HepG2 (cell line): Measurements from ENCODE around the gene KIZ. TPM values are rescaled to one million over a fixed set of nuclear protein-coding genes. Genes with fewer than 3 reads are reported as not detected.

Experiments
- ATAC-seq: fragments of 200-7000 bp; cut with Tn5 transposase; 3 replicates; pipeline ENCODE4 v1.9.1; 2020; ENCODE audit warnings: mild to moderate bottlenecking, moderate library complexity
- BruUV-seq: library from RNA; stranded (reverse); fragments of 400-500 nt; replicated peaks from 2 replicates; lab custom pipeline; 2021; lab: Mats Ljungman, UMichigan
- CTCF ChIA-PET: fragments of 300-600 bp; formaldehyde crosslinking; extraction: SDS; loops from one replicate; lab custom pipeline; 2021; ENCODE audit warnings: low total read pairs, inconsistent platforms, low intra/inter-chr PET ratio; lab: Yijun Ruan, JAX
- POLR2A ChIA-PET: fragments of 350-600 bp; sonication (Branson Sonifier 250); formaldehyde crosslinking; loops from one replicate; lab custom pipeline; 2020; ENCODE audit warnings: antibody characterized with exemption, inconsistent platforms; lab: Yijun Ruan, JAX
- DNase-seq: peaks from one replicate; pipeline ENCODE4 v3.0.0-alpha.2; 2015; ENCODE audit warnings: low spot score
- FAIRE-seq: peaks from 3 replicates; lab custom pipeline; 2011; peaks lifted over from hg19 to GRCh38; lab: Jason Lieb, UNC
- H2AFZ ChIP-seq: one replicate; pipeline ENCODE4 v1.6.1; 2011; ENCODE audit warnings: low read length, inconsistent platforms
- H3K27ac ChIP-seq: fragments of 300-600 bp; 3 replicates; pipeline ENCODE4 v1.8.0; 2011; ENCODE audit warnings: mixed run types, mild to moderate bottlenecking, mixed read lengths, low read length, inconsistent platforms; ENCODE audit not compliant: insufficient read depth; ENCODE audit errors: extremely low read length
- H3K27me3 ChIP-seq, 2 experiments: fragments of 200-600 bp in 1 of 2; 2 replicates in 1 of 2; 3 replicates in 1 of 2; pipeline versions ENCODE4 v1.6.0 to v1.8.0; 2011; ENCODE audit warnings: low read length in 2 of 2, mild to moderate bottlenecking in 2 of 2, moderate library complexity in 2 of 2, inconsistent platforms in 1 of 2; ENCODE audit not compliant: insufficient read depth in 2 of 2, control insufficient read depth in 1 of 2
- H3K36me3 ChIP-seq, 2 experiments: fragments of 200-600 bp in 1 of 2; replicated peaks in 1 of 2; 2 replicates in 1 of 2; 3 replicates in 1 of 2; pipeline versions ENCODE4 v1.5.1 to v1.8.0; 2011; ENCODE audit warnings: low read length in 2 of 2, inconsistent platforms in 1 of 2; ENCODE audit not compliant: insufficient read depth in 2 of 2, control insufficient read depth in 1 of 2
- H3K4me1 ChIP-seq: 2 replicates; pipeline ENCODE4 v1.5.1; 2012; ENCODE audit warnings: low read length, inconsistent platforms; ENCODE audit not compliant: insufficient read depth
- H3K4me2 ChIP-seq: 2 replicates; pipeline ENCODE4 v1.6.0; 2011; ENCODE audit warnings: low read depth, low read length, inconsistent platforms
- H3K4me3 ChIP-seq, 3 experiments: fragments of 200-600 bp in 1 of 3; sonication (generic), shearing (Covaris generic) in 1 of 3; replicated peaks in 1 of 3; 2 replicates each; pipeline ENCODE4 v1.5.1; 2011 to 2016; ENCODE audit warnings: low read length in 3 of 3, inconsistent platforms in 2 of 3, low read depth in 2 of 3, mild to moderate bottlenecking in 2 of 3, control low read depth in 1 of 3, mixed read lengths in 1 of 3; ENCODE audit not compliant: insufficient read depth in 1 of 3
- H3K79me2 ChIP-seq: one replicate; pipeline ENCODE4 v1.6.1; 2011; ENCODE audit warnings: low read length, inconsistent platforms; ENCODE audit not compliant: insufficient read depth
- H3K9ac ChIP-seq: 2 replicates; pipeline ENCODE4 v1.6.0; 2011; ENCODE audit warnings: mild to moderate bottlenecking, low read depth, low read length, inconsistent platforms; ENCODE audit not compliant: insufficient read depth
- H3K9me3 ChIP-seq: 2 replicates; pipeline ENCODE4 v1.5.1; 2012; ENCODE audit warnings: mild to moderate bottlenecking, low read length
- H4K20me1 ChIP-seq: 2 replicates; pipeline ENCODE4 v1.6.0; 2011; ENCODE audit warnings: inconsistent platforms, mild to moderate bottlenecking, low read length, moderate library complexity; ENCODE audit not compliant: insufficient read depth
- ARHGAP35 ChIP-seq: sonication (generic); formaldehyde crosslinking; IDR thresholded peaks from 2 replicates; pipeline ENCODE4 v1.9.0; 2022; ENCODE audit warnings: mild to moderate bottlenecking, inconsistent platforms, moderate library complexity, missing genetic modification reagents, borderline replicate concordance
- CREM ChIP-seq, 2 experiments: sonication (generic) in 1 of 2; formaldehyde crosslinking in 1 of 2; IDR thresholded peaks; 2 replicates each; pipeline versions ENCODE4 v1.4.0 to v1.6.1; 2016 to 2020; ENCODE audit warnings: antibody characterized with exemption in 1 of 2, mild to moderate bottlenecking in 1 of 2, missing genetic modification reagents in 1 of 2
- DMTF1 ChIP-seq: sonication (generic); formaldehyde crosslinking; IDR thresholded peaks from 2 replicates; pipeline ENCODE4 v1.4.0; 2020; ENCODE audit warnings: mild to moderate bottlenecking, missing genetic modification reagents
- FOXM1 ChIP-seq: sonication (generic); formaldehyde crosslinking; IDR thresholded peaks from 2 replicates; pipeline ENCODE4 v1.5.0; 2020; ENCODE audit warnings: missing genetic modification reagents
- FOXO4 ChIP-seq: sonication (generic); formaldehyde crosslinking; conservative IDR thresholded peaks from 2 replicates; pipeline ENCODE4 v1.8.1; 2023; ENCODE audit warnings: missing genetic modification reagents
- HHEX ChIP-seq: IDR thresholded peaks from 2 replicates; pipeline ENCODE4 v1.6.1; 2016; ENCODE audit warnings: control low read depth
- HMG20A ChIP-seq: IDR thresholded peaks from 2 replicates; pipeline ENCODE4 v1.6.1; 2016; ENCODE audit warnings: borderline replicate concordance
- MAX ChIP-seq: IDR thresholded peaks from 2 replicates; pipeline ENCODE4 v1.6.1; 2012; ENCODE audit warnings: inconsistent platforms
- NFE2L1 ChIP-seq: sonication (generic); formaldehyde crosslinking; IDR thresholded peaks from 2 replicates; pipeline ENCODE4 v1.4.0; 2020; ENCODE audit warnings: missing genetic modification reagents, mild to moderate bottlenecking, borderline replicate concordance
- PCBP2 ChIP-seq: fragments of 200-400 bp; formaldehyde crosslinking; optimal IDR thresholded peaks from 2 replicates; pipeline ENCODE3; 2018; ENCODE audit warnings: low read length, low read depth; ENCODE audit not compliant: poor library complexity, severe bottlenecking
- POLR2AphosphoS2 ChIP-seq: IDR thresholded peaks from 2 replicates; pipeline ENCODE4 v1.6.1; 2011; ENCODE audit warnings: low read depth, low read length, improper control_type of control experiment
- PRDM4 ChIP-seq: sonication (generic); formaldehyde crosslinking; IDR thresholded peaks from 2 replicates; pipeline ENCODE4 v1.9.0; 2021; ENCODE audit warnings: missing genetic modification reagents, borderline replicate concordance
- SMAD3 ChIP-seq: sonication (generic); formaldehyde crosslinking; IDR thresholded peaks from 2 replicates; pipeline ENCODE4 v1.4.0; 2020; ENCODE audit warnings: missing genetic modification reagents
- TEAD2 ChIP-seq: sonication (generic); formaldehyde crosslinking; IDR thresholded peaks from 2 replicates; pipeline ENCODE4 v1.9.0; 2021; ENCODE audit warnings: missing genetic modification reagents
- THAP11 ChIP-seq: IDR thresholded peaks from 2 replicates; pipeline ENCODE4 v1.6.1; 2016; ENCODE audit warnings: missing biosample characterization, missing genetic modification reagents
- ZNF558 ChIP-seq: sonication (generic); formaldehyde crosslinking; IDR thresholded peaks from 2 replicates; pipeline ENCODE4 v1.9.0; 2022; ENCODE audit warnings: mild to moderate bottlenecking, missing genetic modification reagents, borderline replicate concordance
- ZNF7 ChIP-seq: IDR thresholded peaks from 2 replicates; pipeline ENCODE4 v1.6.1; 2016; ENCODE audit warnings: missing biosample characterization, missing genetic modification reagents
- ZNF75D ChIP-seq: sonication (generic); formaldehyde crosslinking; IDR thresholded peaks from 2 replicates; pipeline ENCODE4 v1.8.1; 2023; ENCODE audit warnings: missing genetic modification reagents, mild to moderate bottlenecking, borderline replicate concordance
- WGBS: methylation state at CpG from one replicate; pipeline ENCODE4 v1.1.6; 2017; ENCODE audit warnings: low lambda C conversion rate; 5-methylcytosine and 5-hydroxymethylcytosine counted together
- in situ Hi-C: cut with HindIII; loops from 2 replicates; pipeline ENCODE4 v1.10.0; 2017; ENCODE audit warnings: low pct_unique_long_range_greater_than_20kb; ENCODE audit not compliant: extremely low pct_ligation_motif_present
- intact Hi-C: fragments of 100-400 bp; cut with micrococcal nuclease; formaldehyde crosslinking; loops from one replicate; pipeline ENCODE4 v1.10.0; 2022; ENCODE audit not compliant: unreplicated experiment
- polyA plus RNA-seq, 8 experiments: library from polyadenylated mRNA; depleted of rRNA in 3 of 8; stranded (reverse) in 7 of 8; unstranded in 1 of 8; fragments of >200 nt; fragmentation: Illumina TruSeq in 4 of 8; extraction: Trizol in 4 of 8; gene quantifications; 2 replicates each; pipeline versions ENCODE4 v1.2.1 to v1.2.3, GENCODE V29; 2011 to 2016; ENCODE audit warnings: low read depth in 4 of 8, missing spikeins in 1 of 8, mixed read lengths in 1 of 8; ENCODE audit not compliant: insufficient read depth in 1 of 8
- total RNA-seq, 5 experiments: library from RNA; depleted of rRNA; stranded (reverse); fragments of >200 nt; fragmentation: Illumina TruSeq; extraction: Trizol; gene quantifications; 2 replicates each; pipeline ENCODE4 v1.2.3, GENCODE V29; 2016; ENCODE audit warnings: low read depth in 1 of 5

The KIZ gene
- total and polyA plus RNA-seq, 2 of the 13 experiments (the other 11 are each of a cell fraction or from before 2014, with no cell fraction given), result 46.3 to 114 TPM

GRCh38 chr20:21166801-21167200 is 40.9 kb downstream of the KIZ start:
- no peak for FAIRE-seq
- BruUV-seq, result no TSS peak
- no peak overlapping the region for H2AFZ ChIP-seq
- H3K9me3 ChIP-seq, result no peaks in the 10 kb centered on the region
- no peak for ATAC-seq
- H4K20me1 ChIP-seq, result no peaks in the 10 kb centered on the region
- in situ Hi-C loops, result no loop called here
- POLR2A ChIA-PET, result no interaction called here
- intact Hi-C loops, result no loop called here
- H3K4me3 ChIP-seq, result no peak overlapping the region
- H3K27me3 ChIP-seq, result no peaks in the 10 kb centered on the region
- H3K9ac ChIP-seq, result no peak overlapping the region
- H3K4me2 ChIP-seq, result no peak overlapping the region
- WGBS, result 100% methylated on average over 2 of the region's 2 CpGs
- H3K4me1 ChIP-seq, result no peaks in the 10 kb centered on the region
- no peaks in the 10 kb centered on the region for H3K79me2 ChIP-seq
- no peak for DNase-seq
- H3K36me3 ChIP-seq, result peaks cover 28 to 41% of the 10 kb centered on the region in 2 experiments
- CTCF ChIA-PET, result no interaction called here
- H3K27ac ChIP-seq, result no peak overlapping the region
- no peak for TF ChIP-seq TEAD2
- TF ChIP-seq PRDM4 (CRISPR knock-in tag), result no peak
- no peak for TF ChIP-seq MAX
- no peak for TF ChIP-seq CREM (IDR thresholded peaks at IDR 0.05)
- no peak for TF ChIP-seq CREM (CRISPR knock-in tag; IDR thresholded peaks at IDR 0.05)
- no peak for TF ChIP-seq FOXO4
- TF ChIP-seq NFE2L1 (CRISPR knock-in tag), result no peak
- no peak for TF ChIP-seq HHEX (CRISPR knock-in tag)
- no peak for TF ChIP-seq ZNF75D
- TF ChIP-seq THAP11 (CRISPR knock-in tag), result no peak
- no peak for TF ChIP-seq PCBP2
- no peak for TF ChIP-seq HMG20A
- no peak for TF ChIP-seq SMAD3 (CRISPR knock-in tag)
- no peak for TF ChIP-seq ZNF558 (CRISPR knock-in tag)
- no peak for TF ChIP-seq ZNF7 (CRISPR knock-in tag)
- no peak for TF ChIP-seq POLR2AphosphoS2
- TF ChIP-seq DMTF1, result no peak
- TF ChIP-seq FOXM1 (CRISPR knock-in tag), result no peak
- TF ChIP-seq ARHGAP35 (CRISPR knock-in tag), result no peak
